Measurements from ENCODE around the gene DHRS11.
A peak's percentile ranks its signal among the peaks of the same experiment; 100 is the strongest.
"Not testable (repeated sequence)": the region's sequence is repeated elsewhere in the genome, so short reads cannot be mapped to it uniquely, and the experiment has no call there.

The DHRS11 gene

DNA sequence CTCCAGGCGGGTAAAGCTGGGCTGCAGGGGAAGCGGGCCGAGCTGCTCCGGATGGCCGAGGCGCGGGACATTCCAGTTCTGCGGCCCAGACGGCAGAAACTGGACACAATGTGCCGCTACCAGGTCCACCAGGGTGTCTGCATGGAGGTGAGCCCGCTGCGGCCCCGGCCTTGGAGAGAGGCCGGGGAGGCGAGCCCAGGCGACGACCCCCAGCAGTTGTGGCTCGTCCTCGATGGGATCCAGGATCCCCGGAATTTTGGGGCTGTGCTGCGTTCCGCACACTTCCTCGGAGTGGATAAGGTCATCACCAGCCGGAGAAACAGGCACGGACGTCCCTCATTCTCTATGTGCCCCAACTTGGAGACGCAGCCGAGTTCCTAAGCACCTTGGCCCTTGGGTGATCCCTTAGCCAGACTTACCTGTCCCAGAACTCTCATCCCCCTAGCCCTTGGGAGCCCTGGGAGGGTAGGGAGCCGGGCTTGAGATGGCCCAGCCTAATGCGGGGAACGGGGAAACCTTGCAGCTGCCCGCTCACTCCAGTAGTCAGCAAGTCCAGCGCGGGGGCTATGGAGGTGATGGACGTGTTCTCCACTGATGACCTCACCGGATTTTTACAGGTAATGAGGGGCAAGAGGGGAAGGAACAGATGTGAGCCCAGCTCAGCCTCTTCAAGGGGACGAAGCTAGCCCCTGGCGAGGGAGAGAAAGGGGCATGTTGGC is 10.5 kb downstream of the DHRS11 start:
- peak; percentile 59 for ATAC-seq
- TF ChIP-seq ISL1 (CRISPR knock-in tag; IDR thresholded peaks at IDR 0.05) (no peak), CSDC2 (CRISPR knock-in tag; IDR thresholded peaks at IDR 0.05) (no peak), TSHZ2 (CRISPR knock-in tag; IDR thresholded peaks at IDR 0.05) (no peak), SNAI2 (CRISPR knock-in tag; IDR thresholded peaks at IDR 0.05) (no peak), ZNF565 (CRISPR knock-in tag; conservative IDR thresholded peaks at IDR 0.05; ENCODE audit: low read depth) (no peak), CREB5 (CRISPR knock-in tag; IDR thresholded peaks at IDR 0.05; ENCODE audit: low read depth) (no peak), BACH2 (CRISPR knock-in tag; IDR thresholded peaks at IDR 0.05; ENCODE audit: borderline replicate concordance) (no peak)

GRCh38 chr17:36602924-36603384 is 11.3 kb downstream of the DHRS11 start:
- no peak for TF ChIP-seq RARB (CRISPR knock-in tag; IDR thresholded peaks at IDR 0.05)
- TF ChIP-seq, protein P1, sequence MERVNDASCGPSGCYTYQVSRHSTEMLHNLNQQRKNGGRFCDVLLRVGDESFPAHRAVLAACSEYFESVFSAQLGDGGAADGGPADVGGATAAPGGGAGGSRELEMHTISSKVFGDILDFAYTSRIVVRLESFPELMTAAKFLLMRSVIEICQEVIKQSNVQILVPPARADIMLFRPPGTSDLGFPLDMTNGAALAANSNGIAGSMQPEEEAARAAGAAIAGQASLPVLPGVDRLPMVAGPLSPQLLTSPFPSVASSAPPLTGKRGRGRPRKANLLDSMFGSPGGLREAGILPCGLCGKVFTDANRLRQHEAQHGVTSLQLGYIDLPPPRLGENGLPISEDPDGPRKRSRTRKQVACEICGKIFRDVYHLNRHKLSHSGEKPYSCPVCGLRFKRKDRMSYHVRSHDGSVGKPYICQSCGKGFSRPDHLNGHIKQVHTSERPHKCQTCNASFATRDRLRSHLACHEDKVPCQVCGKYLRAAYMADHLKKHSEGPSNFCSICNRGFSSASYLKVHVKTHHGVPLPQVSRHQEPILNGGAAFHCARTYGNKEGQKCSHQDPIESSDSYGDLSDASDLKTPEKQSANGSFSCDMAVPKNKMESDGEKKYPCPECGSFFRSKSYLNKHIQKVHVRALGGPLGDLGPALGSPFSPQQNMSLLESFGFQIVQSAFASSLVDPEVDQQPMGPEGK (CRISPR knock-in tag; IDR thresholded peaks at IDR 0.05; ENCODE audit: borderline replicate concordance), result peak; percentile 30; the same call in 1 of the 2 replicates
- TF ChIP-seq TOX (CRISPR knock-in tag; IDR thresholded peaks at IDR 0.05; ENCODE audit: borderline replicate concordance), result no peak
- ATAC-seq, result peak; percentile 23

GRCh38 chr17:36605028-36605427 is 13.3 kb downstream of the DHRS11 start:
- not testable (repeated sequence) for ATAC-seq

- no peak for ATAC-seq
- no peak for TF ChIP-seq CSDC2 (CRISPR knock-in tag; IDR thresholded peaks at IDR 0.05)
- TF ChIP-seq CSRNP3 (CRISPR knock-in tag; IDR thresholded peaks at IDR 0.05), result no peak
- no peak for TF ChIP-seq ZNF70 (CRISPR knock-in tag; IDR thresholded peaks at IDR 0.05)
- TF ChIP-seq CREB5 (CRISPR knock-in tag; IDR thresholded peaks at IDR 0.05; ENCODE audit: low read depth), result no peak
- TF ChIP-seq ESRRG (CRISPR knock-in tag; IDR thresholded peaks at IDR 0.05), result no peak
- TF ChIP-seq, protein P1 (CRISPR knock-in tag; IDR thresholded peaks at IDR 0.05; ENCODE audit: borderline replicate concordance), result no peak
Observed at GRCh38 chr17:36608280-36608679, 16.6 kb downstream of the DHRS11 start.
